ENCODE results near the gene PLEKHN1.
"Not testable (repeated sequence)": the region's sequence is repeated elsewhere in the genome, so short reads cannot be mapped to it uniquely, and the experiment has no call there.

The PLEKHN1 gene

GRCh38 chr1:978069-978834, 12.0 kb downstream of the PLEKHN1 start:
- no peak for DNase-seq

- no peak for DNase-seq
Observed at GRCh38 chr1:978835-979743, 12.8 kb downstream of the PLEKHN1 start.

- DNase-seq: no peak
Observed at GRCh38 chr1:979744-980072, 13.4 kb downstream of the PLEKHN1 start.

- DNase-seq: no peak
Observed at GRCh38 chr1:980137-980571, 13.9 kb downstream of the PLEKHN1 start.

GRCh38 chr1:980602-981395, 14.5 kb downstream of the PLEKHN1 start:
- no peak for DNase-seq

- DNase-seq: no peak
Observed at GRCh38 chr1:981491-981954, 15.2 kb downstream of the PLEKHN1 start.

GRCh38 chr1:981955-982558, 15.8 kb downstream of the PLEKHN1 start, which contains the start of gene PERM1:
Gene PERM1, minus strand, starts transcription at chr1:982093. Its CDS starts 1,064 bp downstream, at chr1:981029.
- DNase-seq: no peak

GRCh38 chr1:982765-983436, 16.6 kb downstream of the PLEKHN1 start:
- no peak for DNase-seq

GRCh38 chr1:983798-984475, 17.7 kb downstream of the PLEKHN1 start:
- DNase-seq: no peak

GRCh38 chr1:984476-984814, 18.2 kb downstream of the PLEKHN1 start:
- DNase-seq: no peak

- no peak for DNase-seq
Observed at GRCh38 chr1:985126-985525, 18.8 kb downstream of the PLEKHN1 start.

GRCh38 chr1:988061-988460, 21.8 kb downstream of the PLEKHN1 start:
- DNase-seq: not testable (repeated sequence)

- DNase-seq: not testable (repeated sequence)
Observed at GRCh38 chr1:991275-991674, 25.0 kb downstream of the PLEKHN1 start.

- DNase-seq: no peak
Observed at GRCh38 chr1:991895-992294, 25.6 kb downstream of the PLEKHN1 start.

GRCh38 chr1:992362-992761, 26.1 kb downstream of the PLEKHN1 start:
- no peak for DNase-seq

GRCh38 chr1:993379-993995, 27.2 kb downstream of the PLEKHN1 start:
- DNase-seq: no peak

- DNase-seq: not testable (repeated sequence)
Observed at GRCh38 chr1:994546-994945, 28.3 kb downstream of the PLEKHN1 start.

- no peak for DNase-seq
Observed at GRCh38 chr1:995665-996633, 29.7 kb downstream of the PLEKHN1 start.

GRCh38 chr1:996851-997712, 30.8 kb downstream of the PLEKHN1 start:
- no peak for DNase-seq
